ENCODE measurements around the gene NT5C1A. TPM values are rescaled to one million over a fixed set of nuclear protein-coding genes. Genes with fewer than 3 reads are reported as not detected.

The NT5C1A gene
- total RNA-seq, 2 experiments from 2014 or later: not detected

- no peaks in the 10 kb centered on the region for H3K4me1 ChIP-seq (ENCODE audit: insufficient read depth, low read length, poor library complexity, severe bottlenecking)
- no peak for TF ChIP-seq EZH2phosphoT487 (IDR thresholded peaks at IDR 0.05; ENCODE audit: borderline replicate concordance, low read depth, low read length)
- TF ChIP-seq, protein P1, sequence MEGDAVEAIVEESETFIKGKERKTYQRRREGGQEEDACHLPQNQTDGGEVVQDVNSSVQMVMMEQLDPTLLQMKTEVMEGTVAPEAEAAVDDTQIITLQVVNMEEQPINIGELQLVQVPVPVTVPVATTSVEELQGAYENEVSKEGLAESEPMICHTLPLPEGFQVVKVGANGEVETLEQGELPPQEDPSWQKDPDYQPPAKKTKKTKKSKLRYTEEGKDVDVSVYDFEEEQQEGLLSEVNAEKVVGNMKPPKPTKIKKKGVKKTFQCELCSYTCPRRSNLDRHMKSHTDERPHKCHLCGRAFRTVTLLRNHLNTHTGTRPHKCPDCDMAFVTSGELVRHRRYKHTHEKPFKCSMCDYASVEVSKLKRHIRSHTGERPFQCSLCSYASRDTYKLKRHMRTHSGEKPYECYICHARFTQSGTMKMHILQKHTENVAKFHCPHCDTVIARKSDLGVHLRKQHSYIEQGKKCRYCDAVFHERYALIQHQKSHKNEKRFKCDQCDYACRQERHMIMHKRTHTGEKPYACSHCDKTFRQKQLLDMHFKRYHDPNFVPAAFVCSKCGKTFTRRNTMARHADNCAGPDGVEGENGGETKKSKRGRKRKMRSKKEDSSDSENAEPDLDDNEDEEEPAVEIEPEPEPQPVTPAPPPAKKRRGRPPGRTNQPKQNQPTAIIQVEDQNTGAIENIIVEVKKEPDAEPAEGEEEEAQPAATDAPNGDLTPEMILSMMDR (conservative IDR thresholded peaks at IDR 0.05; ENCODE audit: low read length): no peak
- no peaks in the 10 kb centered on the region for H4K20me1 ChIP-seq (ENCODE audit: insufficient read depth, low read length)
- intact Hi-C loops (cut with micrococcal nuclease; ENCODE audit: unreplicated experiment): no loop called here
- no peak overlapping the region for H3K4me3 ChIP-seq (ENCODE audit: low read depth, low read length, poor library complexity, severe bottlenecking)
- H3K36me3 ChIP-seq (ENCODE audit: insufficient read depth, low read length): no peaks in the 10 kb centered on the region
- DNase-seq (ENCODE audit: low spot score): no peak
- H2AFZ ChIP-seq (ENCODE audit: low read length): no peak overlapping the region
- CTCF ChIA-PET (ENCODE audit: unreplicated experiment): no interaction called here
- no peaks in the 10 kb centered on the region for H3K79me2 ChIP-seq (ENCODE audit: insufficient read depth, low read depth, low read length)
- H3K4me2 ChIP-seq (ENCODE audit: low read length): no peak overlapping the region
- no peaks in the 10 kb centered on the region for H3K9me3 ChIP-seq (ENCODE audit: low read length)
- BruUV-seq (replicated peaks): no TSS peak
- H3K27ac ChIP-seq (ENCODE audit: low read depth, low read length, poor library complexity, severe bottlenecking): no peak overlapping the region
- no peaks in the 10 kb centered on the region for H3K9me2 ChIP-seq (ENCODE audit: insufficient read depth, low read length)
- POLR2A ChIA-PET: no interaction called here
Measured at GRCh38 chr1:39622427-39622826, 49.5 kb downstream of the NT5C1A start.

DNA sequence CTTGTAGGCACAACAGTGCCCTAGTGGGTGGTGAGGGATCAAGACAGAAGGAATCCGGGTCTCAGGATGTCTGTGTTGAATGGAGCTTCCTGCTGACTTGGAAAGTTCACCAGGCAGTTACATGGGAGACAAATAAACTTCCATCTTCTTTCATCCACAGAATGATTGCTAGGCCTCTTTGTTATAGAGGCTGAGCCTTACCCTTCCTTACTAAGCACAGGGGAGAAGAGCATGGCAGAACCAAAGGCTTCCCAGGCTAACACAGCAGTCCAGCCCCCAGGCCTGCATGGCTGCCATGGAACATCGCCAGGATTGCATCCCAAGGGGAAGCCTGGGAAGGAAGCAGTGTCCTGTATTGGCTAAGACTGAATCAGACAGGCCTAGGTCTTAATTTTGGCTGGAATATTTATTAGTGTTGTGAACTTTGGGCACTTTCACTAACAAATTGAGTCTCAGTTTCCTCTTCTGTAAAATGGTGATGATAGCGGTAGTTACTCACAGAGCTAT lies 51.2 kb downstream of the NT5C1A start:
- Histone ChIP-seq H2AFZ (ENCODE audit: low read length) (no peak overlapping the region), H3K9me2 (ENCODE audit: insufficient read depth, low read length) (no peaks in the 10 kb centered on the region), H3K4me1 (ENCODE audit: insufficient read depth, low read length, poor library complexity, severe bottlenecking) (no peaks in the 10 kb centered on the region), H3K4me3 (ENCODE audit: low read depth, low read length, poor library complexity, severe bottlenecking) (no peak overlapping the region), H3K9me3 (ENCODE audit: low read length) (no peaks in the 10 kb centered on the region), H4K20me1 (ENCODE audit: insufficient read depth, low read length) (no peaks in the 10 kb centered on the region), H3K36me3 (ENCODE audit: insufficient read depth, low read length) (no peaks in the 10 kb centered on the region), H3K27ac (ENCODE audit: low read depth, low read length, poor library complexity, severe bottlenecking) (no peak overlapping the region), H3K4me2 (ENCODE audit: low read length) (no peak overlapping the region), H3K79me2 (ENCODE audit: insufficient read depth, low read depth, low read length) (no peaks in the 10 kb centered on the region)
- POLR2A ChIA-PET: interaction anchor here (0.5 kb wide), 1 partner anchor 1131 kb away, joined by 3 read pairs; no protein-coding TSS in a partner anchor
- TF ChIP-seq EZH2phosphoT487 (IDR thresholded peaks at IDR 0.05; ENCODE audit: borderline replicate concordance, low read depth, low read length): no peak
- TF ChIP-seq, protein P1 (conservative IDR thresholded peaks at IDR 0.05; ENCODE audit: low read length): no peak
- intact Hi-C loops (cut with micrococcal nuclease; ENCODE audit: unreplicated experiment): no loop called here
- no TSS peak for BruUV-seq (replicated peaks)
- DNase-seq (ENCODE audit: low spot score): no peak
- CTCF ChIA-PET (ENCODE audit: unreplicated experiment): interaction anchor here (0.9 kb wide), 1 partner anchor 10 kb away, joined by 3 read pairs; no protein-coding TSS in a partner anchor

DNA sequence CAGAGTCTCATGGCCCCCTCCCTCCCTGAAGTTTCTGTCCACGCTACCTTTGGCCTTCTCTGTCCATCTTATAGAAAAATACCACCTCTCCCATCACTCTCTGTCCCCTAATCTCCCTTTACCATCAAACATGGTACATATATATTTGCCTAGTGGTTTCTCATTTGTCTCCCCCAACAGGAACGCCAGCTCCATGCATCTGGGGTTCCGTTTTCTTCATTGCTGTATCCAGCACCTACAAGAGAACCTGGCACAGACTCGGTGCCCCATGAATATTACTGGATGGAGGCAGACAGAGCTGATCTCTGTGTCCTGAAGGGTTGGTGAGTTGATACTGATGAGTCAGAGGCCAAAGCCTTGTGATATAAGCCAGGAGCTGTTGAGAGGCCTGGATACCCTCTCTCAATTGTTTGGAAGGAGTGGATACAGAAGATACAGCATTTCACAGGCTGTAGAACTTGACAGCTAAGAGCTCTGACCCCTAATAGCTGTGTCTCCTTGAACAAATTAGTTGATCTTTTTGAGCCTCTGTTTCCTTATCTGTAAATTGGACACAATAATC lies 54.3 kb downstream of the NT5C1A start:
- no peak overlapping the region for H3K4me2 ChIP-seq (ENCODE audit: low read length)
- TF ChIP-seq EZH2phosphoT487 (IDR thresholded peaks at IDR 0.05; ENCODE audit: borderline replicate concordance, low read depth, low read length): no peak
- TF ChIP-seq, protein P1 (conservative IDR thresholded peaks at IDR 0.05; ENCODE audit: low read length): no peak
- ChIA-PET CTCF (ENCODE audit: unreplicated experiment) (no interaction called here), POLR2A (no interaction called here)
- H3K4me1 ChIP-seq (ENCODE audit: insufficient read depth, low read length, poor library complexity, severe bottlenecking): no peaks in the 10 kb centered on the region
- H3K9me2 ChIP-seq (ENCODE audit: insufficient read depth, low read length): no peaks in the 10 kb centered on the region
- no peak overlapping the region for H2AFZ ChIP-seq (ENCODE audit: low read length)
- H3K4me3 ChIP-seq (ENCODE audit: low read depth, low read length, poor library complexity, severe bottlenecking): no peak overlapping the region
- no peak for DNase-seq (ENCODE audit: low spot score)
- H3K36me3 ChIP-seq (ENCODE audit: insufficient read depth, low read length): no peaks in the 10 kb centered on the region
- no peaks in the 10 kb centered on the region for H4K20me1 ChIP-seq (ENCODE audit: insufficient read depth, low read length)
- no peak overlapping the region for H3K27ac ChIP-seq (ENCODE audit: low read depth, low read length, poor library complexity, severe bottlenecking)
- no peaks in the 10 kb centered on the region for H3K79me2 ChIP-seq (ENCODE audit: insufficient read depth, low read depth, low read length)
- intact Hi-C loops (cut with micrococcal nuclease; ENCODE audit: unreplicated experiment): no loop called here
- H3K9me3 ChIP-seq (ENCODE audit: low read length): no peaks in the 10 kb centered on the region
- no TSS peak for BruUV-seq (replicated peaks)

Measured in OCI-LY7 (cell line).